GM04504 (cell line): ENCODE results near the gene CORO6.
A peak's percentile ranks its signal among the peaks of the same experiment; 100 is the strongest.
"Not testable (repeated sequence)": the region's sequence is repeated elsewhere in the genome, so short reads cannot be mapped to it uniquely, and the experiment has no call there.

Experiments
- DNase-seq: peaks from one replicate; pipeline ENCODE4 v3.0.0-alpha.2; 2012; ENCODE audit warnings: low read depth

Gene CORO6

DNA sequence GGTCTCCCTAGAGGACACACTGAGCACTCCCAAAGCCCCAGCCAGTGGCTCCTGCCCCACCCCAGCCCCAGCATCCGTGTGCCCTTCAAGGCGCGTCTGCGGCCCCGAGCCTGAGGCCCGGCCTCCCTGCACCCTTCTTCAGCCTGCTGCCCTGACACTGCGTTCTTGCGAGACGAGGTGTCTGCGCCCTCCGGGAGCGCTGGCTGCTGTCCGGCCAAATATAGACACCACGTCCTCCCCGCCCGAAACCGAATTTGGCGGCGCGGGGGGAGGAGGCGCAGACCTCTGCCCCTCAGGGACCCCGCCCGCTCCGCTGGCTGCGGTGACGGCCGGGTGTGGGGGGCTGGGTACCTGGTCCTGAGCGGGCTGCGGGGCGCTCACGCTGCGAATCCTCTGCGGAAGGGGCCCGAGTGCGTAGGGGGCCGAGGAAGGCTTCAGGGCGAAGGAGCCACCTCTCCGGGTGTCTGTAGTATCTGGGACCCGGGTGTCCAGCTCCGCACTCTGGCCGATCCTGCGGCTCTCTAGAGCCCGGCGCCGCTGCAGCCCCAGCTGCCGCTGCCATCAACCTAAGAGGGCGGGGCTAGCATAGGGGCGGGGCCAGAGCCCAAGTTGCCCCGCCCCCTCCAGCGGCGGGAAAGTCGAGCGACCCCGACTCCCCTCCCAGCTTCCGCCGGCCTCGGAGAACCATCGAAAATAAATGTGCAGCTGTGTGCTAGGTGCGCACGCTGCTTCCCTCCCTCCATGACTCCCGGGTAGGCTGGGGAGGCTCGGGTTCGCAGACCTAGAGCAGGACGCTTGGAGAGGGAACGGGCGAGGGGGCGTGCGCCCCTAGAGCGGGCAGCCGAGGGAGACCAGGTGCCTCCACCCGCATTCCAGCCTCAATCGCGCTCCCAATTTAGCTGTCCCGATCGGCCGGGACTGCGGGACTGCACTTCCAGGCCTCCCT, at the start of gene CORO6:
CORO6 (minus strand) TSS at position 576 of the 946 bp plus-strand sequence. CDS start 1,491 bp downstream, outside the sequence.
- DNase-seq = no peak

DNA sequence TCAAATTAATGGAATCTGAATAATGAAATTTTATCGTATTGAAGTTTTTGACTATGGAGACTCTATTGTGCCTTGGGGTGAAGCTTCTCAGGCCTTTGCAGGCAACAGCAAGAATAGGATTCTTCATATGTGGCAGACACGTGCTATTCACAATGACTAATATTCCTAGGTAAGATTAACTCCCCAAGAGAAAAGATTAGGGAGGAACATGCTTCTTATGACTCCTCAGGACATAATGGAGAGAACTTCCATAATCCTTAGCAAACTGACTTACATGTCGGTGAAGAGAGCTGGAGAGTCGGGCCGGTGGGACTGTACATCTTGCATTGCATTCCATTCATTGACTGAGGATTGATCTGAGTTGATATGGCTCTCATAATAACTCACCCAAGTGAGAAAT, 48.9 kb upstream of the CORO6 start:
- DNase-seq = no peak

DNA sequence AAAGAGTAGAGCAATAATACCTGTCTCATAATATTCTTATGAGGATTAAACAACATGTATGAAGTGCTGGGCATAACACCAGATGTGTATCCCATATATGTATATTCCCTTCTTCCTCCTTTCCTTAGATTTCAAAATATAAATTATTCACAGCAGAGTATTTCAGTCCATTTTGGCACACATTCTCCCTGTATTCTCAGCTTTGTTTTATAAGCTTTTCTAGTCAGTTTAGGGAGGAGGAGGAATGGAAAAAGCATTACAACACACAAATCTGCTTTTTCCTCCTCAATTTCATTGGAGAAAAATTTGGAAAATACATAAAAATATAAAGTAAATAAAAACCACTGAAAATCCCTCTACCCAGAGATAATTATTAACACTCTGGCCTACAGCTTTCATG, 46.6 kb upstream of the CORO6 start:
- DNase-seq = no peak

DNA sequence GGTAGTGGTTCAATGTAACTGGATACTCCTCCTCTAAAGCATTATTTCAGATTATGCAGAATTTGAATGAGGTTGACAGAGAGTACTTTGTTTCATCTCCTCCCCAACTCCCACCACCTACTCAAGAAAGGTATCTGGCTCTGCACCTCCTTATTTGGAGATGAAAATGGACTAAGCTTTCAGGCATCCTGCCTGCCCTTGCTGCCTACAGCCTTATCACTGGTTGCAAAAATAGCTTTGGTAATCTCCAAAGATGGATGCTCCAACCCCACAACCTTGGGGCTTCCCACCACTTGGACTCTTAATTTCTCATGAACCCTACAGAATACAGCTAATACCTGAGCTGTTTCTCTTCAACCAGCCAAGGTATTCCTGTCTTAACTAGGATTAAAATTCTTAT, 45.3 kb upstream of the CORO6 start:
- DNase-seq = no peak

DNA sequence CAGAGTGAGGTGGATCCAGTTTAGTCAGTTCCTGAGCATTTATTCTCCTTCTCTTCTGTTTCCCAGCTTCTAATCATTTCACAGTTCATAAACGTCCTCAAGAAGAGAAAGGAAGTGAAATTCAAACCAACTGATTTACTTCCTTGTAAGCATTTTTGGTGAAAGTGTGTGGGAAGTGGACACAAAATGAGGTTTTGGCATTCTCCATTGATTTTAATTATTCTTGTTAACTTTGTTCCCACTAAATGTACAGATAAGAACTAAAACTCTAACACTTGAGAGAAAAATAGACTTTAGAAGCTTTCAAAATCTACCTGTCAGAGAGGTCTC, 42.7 kb upstream of the CORO6 start:
- no peak for DNase-seq

DNA sequence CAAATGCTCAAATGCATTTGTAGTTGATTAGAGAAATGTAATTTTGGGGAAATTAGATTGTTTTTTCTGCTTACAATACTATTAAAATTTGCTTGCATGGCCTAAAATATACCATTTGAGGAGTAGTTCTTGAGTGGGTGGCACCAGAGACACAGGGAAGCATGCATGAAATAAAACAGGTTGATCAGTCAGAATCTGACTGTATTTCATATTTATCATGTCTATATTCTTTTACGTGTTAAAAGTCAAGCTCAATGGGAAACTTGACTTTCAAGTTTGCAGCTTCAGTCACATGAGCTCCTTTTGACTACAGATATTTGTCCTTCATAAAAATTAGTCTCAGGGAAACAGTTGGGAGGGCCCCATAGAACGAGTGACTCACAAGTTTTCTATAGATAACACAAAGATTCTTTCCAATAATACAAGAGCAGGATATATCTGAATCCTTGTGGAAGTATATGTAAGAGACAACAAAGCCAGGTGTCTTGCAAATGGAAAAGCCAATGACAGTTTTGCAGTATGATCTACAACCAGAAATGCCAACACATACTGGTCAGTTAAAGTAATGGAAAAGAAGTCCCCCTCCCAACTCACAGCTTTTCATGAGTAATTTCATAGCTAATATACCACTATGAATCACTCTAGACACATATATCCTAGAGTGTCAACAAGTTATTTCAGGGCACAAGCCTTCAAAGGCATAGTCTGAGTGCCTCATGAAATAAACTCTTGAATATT, 42.2 kb upstream of the CORO6 start:
- DNase-seq = peak; percentile 40

DNA sequence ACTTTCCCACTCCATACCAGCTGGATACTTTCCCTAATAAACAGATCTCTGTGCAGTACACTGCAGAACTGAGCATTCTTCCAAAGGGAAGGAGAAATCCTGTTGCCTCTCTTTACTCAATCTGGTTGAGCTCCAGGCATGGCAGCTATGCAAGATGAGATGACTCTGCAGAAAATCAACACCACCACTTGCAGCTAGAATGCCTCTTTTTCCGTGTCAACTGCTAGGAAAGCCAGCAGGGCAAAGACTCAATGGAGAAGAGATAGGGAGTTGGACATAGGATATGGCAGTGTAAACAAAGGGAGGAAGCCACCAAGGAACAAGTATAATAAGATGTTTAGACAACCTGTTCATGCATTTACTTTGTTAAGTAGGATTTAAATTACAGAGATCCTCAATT, 40.4 kb upstream of the CORO6 start:
- no peak for DNase-seq

DNA sequence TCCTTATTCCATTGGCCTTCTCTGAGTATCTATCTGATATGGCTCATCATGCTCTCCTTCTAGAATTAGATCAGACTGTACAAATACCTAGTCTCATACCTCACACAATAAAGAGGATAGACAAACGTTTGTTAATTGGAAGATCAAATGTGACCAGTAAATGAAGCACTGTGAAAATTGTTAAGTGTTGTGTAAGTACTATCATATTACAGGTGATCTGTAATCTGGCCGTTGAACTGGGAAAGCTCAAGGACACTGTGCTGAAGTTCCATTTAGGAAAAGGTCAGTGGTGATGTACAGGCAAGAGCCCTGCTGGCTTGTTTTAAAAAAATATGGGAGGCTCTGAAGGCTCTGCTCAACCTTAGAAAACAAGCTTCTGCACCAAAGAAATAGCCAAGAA, 38.5 kb upstream of the CORO6 start:
- DNase-seq = no peak

DNA sequence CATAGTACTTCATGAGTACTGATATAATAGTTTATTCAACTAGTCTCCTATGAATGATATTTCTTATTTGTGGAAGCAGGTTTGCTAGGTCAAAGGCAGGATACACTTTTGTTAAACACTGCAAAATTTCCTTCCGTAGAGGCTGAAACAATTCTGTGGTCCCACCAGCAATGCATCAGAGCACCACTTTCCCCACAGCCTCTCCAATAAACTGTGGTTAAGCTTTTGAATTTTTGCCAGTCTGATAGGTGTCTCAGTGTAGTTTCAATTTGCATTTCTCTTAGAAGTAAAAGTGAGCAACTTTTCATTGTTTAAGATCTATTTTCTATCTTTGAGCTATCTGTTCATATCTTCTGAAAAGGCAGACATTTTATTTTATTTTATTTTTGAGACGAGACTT, 36.4 kb upstream of the CORO6 start:
- DNase-seq = no peak

DNA sequence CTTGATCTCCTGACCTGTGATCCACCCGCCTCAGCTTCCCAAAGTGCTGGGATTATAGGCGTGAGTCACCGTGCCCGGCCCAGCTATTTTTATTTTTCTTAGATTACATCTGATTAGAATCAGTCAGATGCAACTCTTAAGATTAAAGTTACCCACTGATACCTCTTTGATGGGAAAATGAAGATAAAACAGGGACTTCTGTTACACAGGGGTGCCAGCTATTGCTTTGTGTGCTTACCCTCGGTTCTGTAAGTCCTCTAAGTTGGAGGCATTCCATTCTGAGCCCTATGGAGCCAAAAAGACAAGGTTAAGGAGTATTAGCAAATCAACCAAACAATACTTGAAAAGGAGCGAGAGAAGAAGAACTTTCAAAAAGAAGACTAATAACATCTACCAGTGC, 32.6 kb upstream of the CORO6 start:
- DNase-seq = no peak

DNA sequence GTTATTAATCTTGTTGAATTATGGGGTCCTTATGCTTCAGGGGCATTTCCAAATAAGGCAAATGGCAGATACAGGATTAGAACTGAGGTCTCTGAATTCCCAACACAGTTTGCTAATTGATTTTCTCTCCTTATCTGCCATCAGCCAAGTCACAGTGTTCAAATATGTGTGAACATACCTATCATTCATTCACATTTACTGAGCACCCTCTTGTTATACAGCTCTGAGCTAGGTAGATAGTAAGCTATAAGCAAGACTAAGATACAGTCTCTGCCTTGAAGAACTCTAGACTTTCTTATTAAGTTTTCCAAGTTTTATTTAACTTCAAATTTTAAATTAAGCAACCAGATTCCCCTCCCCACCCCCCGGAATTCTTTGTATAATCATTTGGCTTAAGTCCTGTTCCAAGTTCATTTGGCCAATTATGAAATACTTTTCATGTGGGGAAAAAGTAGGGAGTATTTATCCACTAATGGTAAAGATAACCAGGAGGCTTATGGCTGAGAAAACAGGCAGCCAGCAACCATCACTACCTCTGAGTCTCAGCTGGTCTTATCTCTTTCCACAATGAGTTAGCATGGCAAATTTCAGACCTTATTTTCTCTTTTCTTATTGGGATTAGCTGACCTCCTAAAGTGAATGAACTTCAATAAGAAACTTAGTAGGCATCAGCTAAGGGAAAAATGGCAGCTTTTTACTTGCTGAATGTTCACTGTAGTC, 31.4 kb upstream of the CORO6 start:
- no peak for DNase-seq

DNA sequence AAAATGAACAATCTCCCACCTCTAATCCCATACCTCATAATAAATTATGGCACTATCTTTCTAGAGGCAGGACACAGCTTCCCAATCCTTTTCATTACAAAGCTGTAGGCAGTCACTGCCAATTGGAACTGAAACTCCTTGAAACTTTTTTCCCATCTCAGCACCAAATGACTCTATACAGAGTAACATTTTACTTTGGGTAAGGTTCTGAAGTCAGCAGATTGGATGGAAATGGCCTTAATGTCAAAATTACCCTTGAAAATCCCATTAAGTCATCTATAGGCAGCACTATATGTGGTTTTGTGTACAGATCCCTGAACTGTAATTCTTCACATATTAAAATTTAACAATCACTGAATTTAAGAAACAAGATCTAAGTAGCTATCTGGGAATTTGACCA, 30.3 kb upstream of the CORO6 start:
- no peak for DNase-seq

DNA sequence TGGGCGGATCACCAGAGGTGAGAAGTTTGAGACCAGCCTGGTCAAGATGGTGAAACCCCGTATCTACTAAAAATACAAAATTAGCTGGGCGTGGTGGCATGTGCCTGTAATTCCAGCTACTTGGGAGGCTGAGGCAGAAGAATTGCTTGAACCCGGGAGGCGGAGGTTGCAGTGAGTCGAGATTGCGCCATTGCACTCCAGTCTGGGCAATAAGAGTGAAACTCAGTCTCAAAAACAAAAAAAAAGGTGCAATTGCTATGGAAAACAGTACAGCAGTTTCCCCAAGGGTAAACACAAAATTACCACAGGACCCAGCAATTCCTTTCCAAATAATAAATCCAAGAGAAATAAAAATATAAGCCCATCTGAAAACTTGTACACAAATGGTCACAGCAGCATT, 29.2 kb upstream of the CORO6 start:
- not testable (repeated sequence) for DNase-seq

DNA sequence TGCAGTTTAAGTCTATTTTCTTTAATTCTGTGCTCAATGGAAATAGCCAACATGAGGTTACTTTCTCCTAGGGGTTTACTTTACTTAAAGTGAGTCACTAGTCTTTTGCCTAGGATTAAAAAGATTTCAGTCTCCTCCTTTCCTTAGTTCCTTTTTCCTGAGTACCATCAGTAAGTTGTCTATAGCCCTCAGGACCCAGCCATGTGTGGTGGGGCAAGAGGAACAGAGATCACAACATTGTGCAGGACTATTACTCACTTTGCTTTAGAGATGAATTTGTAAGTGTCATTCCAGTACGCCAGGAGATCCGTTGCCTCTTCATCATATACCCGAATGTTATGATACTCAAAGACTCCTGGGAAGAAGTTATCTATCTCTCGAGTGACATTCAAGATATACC, 27.7 kb upstream of the CORO6 start:
- DNase-seq = no peak

DNA sequence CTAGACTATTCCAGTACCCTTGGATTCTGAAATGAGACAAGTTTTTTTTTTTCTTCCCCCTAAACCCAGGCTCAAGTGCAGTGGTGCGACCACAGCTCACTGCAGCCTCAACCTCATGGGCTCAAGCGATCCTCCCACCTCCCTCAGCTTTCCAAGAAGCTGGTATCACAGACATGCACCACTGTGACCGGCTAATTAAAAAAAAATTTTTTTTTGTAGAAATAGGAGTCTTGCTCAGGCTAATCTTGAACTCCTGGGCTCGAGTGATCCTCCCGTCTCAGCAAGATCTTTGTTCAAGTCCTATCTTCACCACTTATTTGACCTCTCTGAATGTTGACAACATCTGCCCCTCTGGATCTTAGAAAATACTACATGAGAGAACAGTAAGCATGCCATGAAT, 26.6 kb upstream of the CORO6 start:
- no peak for DNase-seq

DNA sequence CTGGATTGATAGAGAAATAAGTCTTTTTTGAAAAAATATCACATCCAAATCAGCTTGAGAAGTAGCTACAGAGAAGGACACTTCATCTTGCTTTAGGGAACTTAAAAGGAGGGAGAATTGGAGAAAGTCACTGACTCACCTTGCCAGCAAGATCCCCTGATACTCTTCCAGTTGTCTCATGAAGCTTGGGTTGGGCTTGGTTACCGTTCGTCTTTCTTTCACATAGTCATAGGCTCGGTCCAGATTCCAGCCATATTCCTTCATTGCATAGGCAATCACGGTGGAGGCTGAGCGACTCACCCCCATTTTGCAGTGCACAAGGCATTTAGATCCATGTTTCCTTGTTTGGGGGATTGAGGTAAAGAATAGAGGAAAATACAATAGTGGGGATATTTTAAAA, 25.3 kb upstream of the CORO6 start:
- DNase-seq = no peak

DNA sequence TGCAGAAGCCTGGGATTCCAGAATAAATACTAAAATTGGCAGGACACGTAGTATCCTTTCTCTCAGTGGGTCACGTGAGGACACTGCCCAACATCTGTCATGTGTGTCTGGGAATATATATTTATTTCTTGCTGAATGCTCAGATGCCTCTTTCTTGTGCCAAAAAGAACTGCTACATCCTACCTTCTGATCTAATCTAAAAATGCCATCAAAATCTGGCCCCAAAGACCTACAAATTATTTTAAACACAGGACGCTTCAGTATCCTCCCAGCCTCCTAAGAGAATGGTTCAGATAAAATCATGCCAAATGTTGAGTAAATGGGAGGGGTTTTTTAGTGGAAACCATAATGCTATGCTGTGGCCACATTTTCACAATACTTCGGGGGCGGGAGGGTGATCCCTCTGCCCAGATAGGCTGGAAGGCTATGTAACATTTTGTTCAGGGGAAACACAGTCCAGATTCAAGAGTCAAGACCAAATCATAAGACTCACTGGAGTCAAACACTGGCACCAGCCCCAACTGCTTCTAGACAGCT, 22.9 kb upstream of the CORO6 start:
- DNase-seq = peak; percentile 81

DNA sequence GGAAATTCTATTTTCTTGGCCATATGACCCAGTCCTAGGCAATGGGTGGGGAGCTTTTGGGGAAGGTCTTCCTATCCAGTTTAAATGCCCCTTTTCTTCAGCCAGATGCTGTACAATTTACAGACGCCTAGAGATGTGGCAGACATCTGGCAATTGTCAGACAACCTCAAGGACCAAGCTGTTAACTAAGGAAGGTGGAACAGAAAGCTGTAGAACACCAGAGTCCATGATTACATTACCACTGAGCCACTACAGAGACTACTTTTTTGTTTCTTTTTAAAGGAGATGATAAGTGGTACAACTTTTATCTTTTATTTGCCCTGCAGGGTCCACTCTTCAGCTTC, 21.1 kb upstream of the CORO6 start:
- DNase-seq = no peak

DNA sequence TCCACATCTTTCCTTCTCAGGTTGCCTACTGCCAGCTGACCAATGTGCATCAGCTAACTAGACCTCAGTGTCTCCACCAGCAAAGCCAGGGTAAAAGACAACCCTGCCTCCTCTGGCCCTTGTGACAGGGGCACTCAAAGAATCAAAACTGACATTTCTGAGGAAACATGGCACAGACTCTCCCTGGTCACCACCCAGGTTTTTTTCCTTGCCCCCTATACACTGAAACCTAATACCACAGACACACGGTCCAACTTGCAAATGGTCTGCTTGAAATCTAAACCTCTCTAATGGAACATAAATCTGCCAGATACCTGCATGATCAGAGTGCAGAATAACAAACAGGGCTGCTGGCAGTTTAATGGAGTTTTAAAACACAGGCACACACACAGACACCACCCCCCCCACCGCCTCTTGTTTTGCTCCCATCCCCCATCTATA, 19.5 kb upstream of the CORO6 start:
- DNase-seq = no peak

DNA sequence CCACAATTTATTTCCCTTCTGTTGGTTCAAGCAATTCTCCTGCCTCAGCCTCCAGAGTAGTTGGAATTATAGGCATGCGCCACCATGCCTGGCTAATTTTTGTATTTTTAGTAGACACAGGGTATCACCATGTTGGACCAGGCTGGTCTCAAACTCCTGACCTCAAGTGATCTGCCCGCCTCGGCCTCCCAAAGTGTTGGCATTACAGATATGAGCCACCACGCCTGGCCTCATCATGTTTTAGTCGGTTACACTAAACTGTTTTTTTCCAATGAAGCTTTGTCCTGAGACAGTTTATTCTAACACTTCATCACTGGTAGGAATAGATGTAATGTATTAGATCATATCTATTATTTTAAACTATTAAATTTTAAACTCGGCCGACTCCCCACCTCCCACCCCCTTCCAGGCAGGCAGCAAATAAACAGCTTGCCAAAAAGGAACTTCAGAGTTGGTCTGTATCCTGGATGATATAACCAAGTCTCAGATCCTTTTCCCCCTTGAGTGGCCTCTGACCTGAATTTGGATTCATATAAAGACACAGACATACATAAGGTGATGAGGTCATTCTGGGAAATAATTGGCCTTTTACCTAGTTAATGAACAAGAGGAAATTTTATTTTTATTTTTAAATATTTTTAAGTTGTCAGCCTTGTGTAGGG, 18.4 kb upstream of the CORO6 start:
- DNase-seq = no peak

DNA sequence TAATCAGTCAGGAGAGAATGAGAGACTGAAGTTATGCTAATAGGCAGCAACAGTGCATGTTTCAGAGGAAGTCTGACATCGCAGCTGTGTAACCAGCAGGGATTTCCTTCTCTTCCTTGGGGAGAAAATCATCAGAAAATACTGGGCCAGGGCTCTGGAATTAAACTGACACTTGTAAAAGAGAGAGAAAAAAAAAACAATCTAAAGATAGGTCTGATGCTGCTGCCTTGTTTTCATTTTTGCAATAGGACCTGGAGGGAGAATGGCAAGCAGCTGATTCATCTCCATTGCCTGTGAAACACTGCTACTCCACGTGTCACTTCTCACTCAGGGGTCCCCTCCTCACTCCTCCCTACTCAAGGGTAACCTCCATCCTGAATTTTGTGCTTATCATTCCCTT, 17.7 kb upstream of the CORO6 start:
- peak; percentile 50 for DNase-seq

DNA sequence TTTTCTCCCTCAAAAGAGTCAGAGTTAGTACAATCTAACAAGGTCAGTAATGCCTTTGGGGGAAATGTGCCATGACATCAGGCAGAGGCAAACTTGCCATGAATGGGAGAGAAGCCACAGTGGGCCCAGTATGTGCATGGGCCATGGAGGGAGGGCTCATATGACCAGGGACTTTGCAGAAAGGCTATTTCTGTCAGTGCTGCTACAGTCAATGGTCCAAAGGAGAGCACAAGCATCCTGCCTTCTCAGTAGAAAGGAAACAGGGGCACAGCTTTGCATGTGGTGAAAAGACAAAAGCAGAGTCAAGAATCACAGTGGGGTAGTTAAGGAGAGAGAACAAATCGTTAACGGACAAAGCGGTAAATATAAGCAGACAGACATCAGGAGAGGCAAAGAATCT, 11.2 kb upstream of the CORO6 start:
- DNase-seq = no peak
